Measurements from ENCODE around the gene BCKDHA. TPM values are rescaled to one million over a fixed set of nuclear protein-coding genes. Genes with fewer than 3 reads are reported as not detected.
"Not testable (repeated sequence)": the region's sequence is repeated elsewhere in the genome, so short reads cannot be mapped to it uniquely, and the experiment has no call there.

BCKDHA gene
- total RNA-seq, 1 donor from 2014 or later = 14.6 TPM

- no peak for DNase-seq (ENCODE audit: low spot score)
- H3K9me3 Mint-ChIP-seq = no peaks in the 10 kb centered on the region
- peaks cover 9% of the 10 kb centered on the region for H3K36me3 Mint-ChIP-seq (ENCODE audit: low read depth)
- H3K27ac Mint-ChIP-seq = peak overlapping the region; percentile 82
- no peaks in the 10 kb centered on the region for H3K27me3 Mint-ChIP-seq (ENCODE audit: insufficient read depth)
- H3K4me1 Mint-ChIP-seq (ENCODE audit: low read depth) = peaks cover 53% of the 10 kb centered on the region
- intact Hi-C loops (cut with micrococcal nuclease) = no loop called here
- no peak overlapping the region for H3K4me3 Mint-ChIP-seq
Measured at GRCh38 chr19:41357746-41358145, 39.9 kb upstream of the BCKDHA start.

GRCh38 chr19:41359741-41360140, 37.9 kb upstream of the BCKDHA start:
- DNase-seq (ENCODE audit: low spot score) = no peak
- H3K4me3 Mint-ChIP-seq = no peak overlapping the region
- peaks cover 62% of the 10 kb centered on the region for H3K4me1 Mint-ChIP-seq (ENCODE audit: low read depth)
- no peak overlapping the region for H3K27ac Mint-ChIP-seq
- no peaks in the 10 kb centered on the region for H3K27me3 Mint-ChIP-seq (ENCODE audit: insufficient read depth)
- peaks cover 7% of the 10 kb centered on the region for H3K36me3 Mint-ChIP-seq (ENCODE audit: low read depth)
- H3K9me3 Mint-ChIP-seq = no peaks in the 10 kb centered on the region
- intact Hi-C loops (cut with micrococcal nuclease) = loop anchor here (5.0 kb wide), 1 partner anchor 917 kb away; the partner anchor contains the start of gene SERTAD3

GRCh38 chr19:41362143-41362847, 35.3 kb upstream of the BCKDHA start:
- Mint-ChIP-seq H3K4me3 (peak overlapping the region; percentile 88), H3K4me1 (ENCODE audit: low read depth) (peaks cover 42% of the 10 kb centered on the region), H3K36me3 (ENCODE audit: low read depth) (peaks cover 2% of the 10 kb centered on the region), H3K27ac (no peak overlapping the region), H3K27me3 (ENCODE audit: insufficient read depth) (no peaks in the 10 kb centered on the region), H3K9me3 (no peaks in the 10 kb centered on the region)
- DNase-seq (ENCODE audit: low spot score) = no peak
- intact Hi-C loops (cut with micrococcal nuclease) = loop anchor here (5.0 kb wide), 1 partner anchor 920 kb away; the partner anchor contains the start of gene SERTAD3

GRCh38 chr19:41363371-41363752, 34.3 kb upstream of the BCKDHA start:
- peaks cover 32% of the 10 kb centered on the region for H3K4me1 Mint-ChIP-seq (ENCODE audit: low read depth)
- H3K9me3 Mint-ChIP-seq = no peaks in the 10 kb centered on the region
- H3K36me3 Mint-ChIP-seq (ENCODE audit: low read depth) = peaks cover 2% of the 10 kb centered on the region
- intact Hi-C loops (cut with micrococcal nuclease) = loop anchor here (1.0 to 5.0 kb wide), 3 partner anchors 9 to 921 kb away; partner anchors contain the start of genes RAB4B and SERTAD3
- peak overlapping the region; percentile 88 for H3K4me3 Mint-ChIP-seq
- H3K27ac Mint-ChIP-seq = peak overlapping the region; percentile 98
- no peaks in the 10 kb centered on the region for H3K27me3 Mint-ChIP-seq (ENCODE audit: insufficient read depth)
- DNase-seq (ENCODE audit: low spot score) = no peak

- Mint-ChIP-seq H3K27me3 (ENCODE audit: insufficient read depth) (no peaks in the 10 kb centered on the region), H3K27ac (peak within 1 kb of the TSS; percentile 98), H3K9me3 (no peaks in the 10 kb centered on the region), H3K4me3 (peak within 1 kb of the TSS; percentile 88), H3K36me3 (ENCODE audit: low read depth) (peaks cover 2% of the 10 kb centered on the region), H3K4me1 (ENCODE audit: low read depth) (peaks cover 30% of the 10 kb centered on the region)
- intact Hi-C loops (cut with micrococcal nuclease) = loop anchor here (1.0 to 5.0 kb wide), 7 partner anchors 10 to 922 kb away; partner anchors contain the start of genes BCKDHA, DMAC2, EXOSC5 and RAB4B
- DNase-seq (ENCODE audit: low spot score) = peak; percentile 97
Measured at GRCh38 chr19:41363753-41364523, 33.7 kb upstream of the BCKDHA start, which contains the start of gene B9D2. Gene B9D2 (minus strand): TSS chr19:41364149. CDS start chr19:41363519, 630 bp downstream.

- intact Hi-C loops (cut with micrococcal nuclease) = loop anchor here (1.0 to 5.0 kb wide), 5 partner anchors 14 to 922 kb away; partner anchors contain the start of genes BCKDHA, DMAC2, EXOSC5 and SERTAD3
- Mint-ChIP-seq H3K36me3 (ENCODE audit: low read depth) (peaks cover 2% of the 10 kb centered on the region), H3K4me1 (ENCODE audit: low read depth) (peaks cover 28% of the 10 kb centered on the region), H3K27ac (peak overlapping the region; percentile 98), H3K9me3 (no peaks in the 10 kb centered on the region), H3K27me3 (ENCODE audit: insufficient read depth) (no peaks in the 10 kb centered on the region), H3K4me3 (peak overlapping the region; percentile 88)
- DNase-seq (ENCODE audit: low spot score) = no peak
Measured at GRCh38 chr19:41364524-41365391, 32.9 kb upstream of the BCKDHA start.

GRCh38 chr19:41366089-41366488, 31.5 kb upstream of the BCKDHA start:
- intact Hi-C loops (cut with micrococcal nuclease) = no loop called here
- Mint-ChIP-seq H3K4me1 (ENCODE audit: low read depth) (peaks cover 24% of the 10 kb centered on the region), H3K27ac (no peak overlapping the region), H3K36me3 (ENCODE audit: low read depth) (no peaks in the 10 kb centered on the region), H3K9me3 (no peaks in the 10 kb centered on the region), H3K27me3 (ENCODE audit: insufficient read depth) (no peaks in the 10 kb centered on the region), H3K4me3 (peak overlapping the region; percentile 60)
- DNase-seq (ENCODE audit: low spot score) = no peak

GRCh38 chr19:41367848-41368301, 29.7 kb upstream of the BCKDHA start:
- Mint-ChIP-seq H3K27ac (no peak overlapping the region), H3K27me3 (ENCODE audit: insufficient read depth) (no peaks in the 10 kb centered on the region), H3K36me3 (ENCODE audit: low read depth) (peaks cover 3% of the 10 kb centered on the region), H3K9me3 (no peaks in the 10 kb centered on the region), H3K4me1 (ENCODE audit: low read depth) (peaks cover 18% of the 10 kb centered on the region), H3K4me3 (no peak overlapping the region)
- intact Hi-C loops (cut with micrococcal nuclease) = no loop called here
- DNase-seq (ENCODE audit: low spot score) = no peak

- Mint-ChIP-seq H3K27ac (no peak overlapping the region), H3K4me3 (no peak overlapping the region), H3K4me1 (ENCODE audit: low read depth) (peaks cover 5% of the 10 kb centered on the region), H3K9me3 (no peaks in the 10 kb centered on the region), H3K27me3 (ENCODE audit: insufficient read depth) (no peaks in the 10 kb centered on the region), H3K36me3 (ENCODE audit: low read depth) (peaks cover 3% of the 10 kb centered on the region)
- DNase-seq (ENCODE audit: low spot score) = no peak
- intact Hi-C loops (cut with micrococcal nuclease) = no loop called here
Measured at GRCh38 chr19:41369769-41370168, 27.8 kb upstream of the BCKDHA start.

GRCh38 chr19:41371119-41371518, 26.5 kb upstream of the BCKDHA start:
- H3K4me3 Mint-ChIP-seq; DNase-seq (ENCODE audit: low spot score); H3K27ac Mint-ChIP-seq; H3K9me3 Mint-ChIP-seq; H3K27me3 Mint-ChIP-seq (ENCODE audit: insufficient read depth); intact Hi-C loops (cut with micrococcal nuclease); H3K36me3 Mint-ChIP-seq (ENCODE audit: low read depth); H3K4me1 Mint-ChIP-seq (ENCODE audit: low read depth): not testable (repeated sequence)

GRCh38 chr19:41371541-41371940, 26.1 kb upstream of the BCKDHA start:
- Mint-ChIP-seq H3K36me3 (ENCODE audit: low read depth) (peaks cover 3% of the 10 kb centered on the region), H3K9me3 (no peaks in the 10 kb centered on the region), H3K4me3 (no peak overlapping the region), H3K27ac (no peak overlapping the region), H3K27me3 (ENCODE audit: insufficient read depth) (peaks cover under 1% of the 10 kb centered on the region), H3K4me1 (ENCODE audit: low read depth) (peaks cover 6% of the 10 kb centered on the region)
- DNase-seq (ENCODE audit: low spot score) = no peak
- intact Hi-C loops (cut with micrococcal nuclease) = no loop called here

- no peak for DNase-seq (ENCODE audit: low spot score)
- Mint-ChIP-seq H3K27me3 (ENCODE audit: insufficient read depth) (peaks cover 2% of the 10 kb centered on the region), H3K9me3 (no peaks in the 10 kb centered on the region), H3K36me3 (ENCODE audit: low read depth) (peaks cover 6% of the 10 kb centered on the region), H3K4me3 (no peak overlapping the region), H3K4me1 (ENCODE audit: low read depth) (peaks cover 14% of the 10 kb centered on the region), H3K27ac (no peak overlapping the region)
- intact Hi-C loops (cut with micrococcal nuclease) = no loop called here
Measured at GRCh38 chr19:41372501-41372900, 25.1 kb upstream of the BCKDHA start.

All from activated T-helper 1 cell treated with anti-CD3 and anti-CD28 coated beads, Interleukin-12 subunit alpha, Interleukin-12 subunit beta, Interleukin-2, Interleukin-4 antibody, amounts not matched to agents 30 ng/mL and 10 ng/mL and 1 ng/mL, durations not matched to agents 14 hours and 24 hours and 36 hours (primary cell).